PC-9 (cell line): ENCODE measurements around the gene TRIM24. TPM values are rescaled to one million over a fixed set of nuclear protein-coding genes. Genes with fewer than 3 reads are reported as not detected.

Experiments
- BruUV-seq: library from RNA; stranded (reverse); fragments of 400-500 nt; replicated peaks from 2 replicates; lab custom pipeline; 2021; lab: Mats Ljungman, UMichigan
- CTCF ChIA-PET: fragments of 300-600 bp; sonication (Branson Sonifier 250); formaldehyde crosslinking; loops from one replicate; lab custom pipeline; 2022; ENCODE audit warnings: antibody characterized with exemption; lab: Charles Lee
- POLR2A ChIA-PET: fragments of 300-600 bp; sonication (Branson Sonifier 250); formaldehyde crosslinking; loops from one replicate; lab custom pipeline; 2022; ENCODE audit warnings: antibody characterized with exemption; ENCODE audit not compliant: unreplicated experiment; lab: Charles Lee
- DNase-seq, 2 experiments: peaks; one replicate each; pipeline versions ENCODE4 v3.0.0 to v3.0.0-alpha.2; 2015 to 2022; ENCODE audit warnings: mixed read lengths in 1 of 2
- H2AFZ ChIP-seq: fragments of 200-600 bp; sonication (generic); 2 replicates; pipeline ENCODE4 v1.8.1; 2017; ENCODE audit warnings: antibody characterized with exemption
- H3F3A ChIP-seq: fragments of 200-600 bp; sonication (generic); 2 replicates; pipeline ENCODE4 v1.8.1; 2017; ENCODE audit warnings: antibody characterized with exemption, mild to moderate bottlenecking, low read depth; ENCODE audit not compliant: insufficient read depth
- H3K27ac ChIP-seq: fragments of 200-600 bp; sonication (generic); 2 replicates; pipeline ENCODE4 v1.6.1; 2016; ENCODE audit warnings: mixed run types
- H3K27me3 ChIP-seq: fragments of 200-600 bp; sonication (generic); 2 replicates; pipeline ENCODE4 v1.6.1; 2016; ENCODE audit warnings: low read depth, mixed run types; ENCODE audit not compliant: insufficient read depth
- H3K36me3 ChIP-seq: fragments of 200-600 bp; sonication (generic); 2 replicates; pipeline ENCODE4 v1.6.1; 2016; ENCODE audit warnings: low read depth, mixed run types
- H3K4me1 ChIP-seq: fragments of 200-600 bp; sonication (generic); replicated peaks from 2 replicates; pipeline ENCODE4 v1.6.1; 2016; ENCODE audit warnings: mixed run types; ENCODE audit not compliant: insufficient read depth
- H3K4me2 ChIP-seq: fragments of 200-600 bp; sonication (generic); 2 replicates; pipeline ENCODE4 v1.6.1; 2017; ENCODE audit warnings: mixed run types
- H3K4me3 ChIP-seq: fragments of 200-600 bp; sonication (generic); 2 replicates; pipeline ENCODE4 v1.6.1; 2016; ENCODE audit warnings: mixed run types
- H3K79me2 ChIP-seq: fragments of 200-600 bp; sonication (generic); 2 replicates; pipeline ENCODE4 v1.6.1; 2017; ENCODE audit warnings: low read depth, mixed run types
- H3K9me2 ChIP-seq: fragments of 200-600 bp; sonication (generic); 2 replicates; pipeline ENCODE4 v1.8.1; 2017; ENCODE audit warnings: mild to moderate bottlenecking; ENCODE audit not compliant: insufficient read depth
- H3K9me3 ChIP-seq: fragments of 200-600 bp; sonication (generic); 2 replicates; pipeline ENCODE4 v1.8.1; 2016; ENCODE audit warnings: low read depth; ENCODE audit not compliant: insufficient read depth
- H4K20me1 ChIP-seq: fragments of 200-600 bp; sonication (generic); 2 replicates; pipeline ENCODE4 v1.8.1; 2017; ENCODE audit not compliant: insufficient read depth
- CTCF ChIP-seq: fragments of 200-600 bp; sonication (generic); conservative IDR thresholded peaks from 2 replicates; pipeline ENCODE4 v1.6.1; 2017; ENCODE audit warnings: mixed run types, antibody characterized with exemption, mild to moderate bottlenecking, moderate library complexity
- EZH2 ChIP-seq: fragments of 200-600 bp; sonication (generic); IDR thresholded peaks from 2 replicates; pipeline ENCODE4 v1.8.0; 2017; ENCODE audit warnings: antibody characterized with exemption, low read depth
- intact Hi-C: fragments of 100-400 bp; cut with micrococcal nuclease; formaldehyde crosslinking; loops from one replicate; pipeline ENCODE4 v1.10.0; 2022; ENCODE audit not compliant: unreplicated experiment
- total RNA-seq: library from RNA; stranded (reverse); gene quantifications from 2 replicates; pipeline ENCODE4 v1.2.3, GENCODE V29; 2021

TRIM24 gene
- total RNA-seq, 1 experiment from 2014 or later, result 20.5 TPM

GRCh38 chr7:138618933-138619332, 158.9 kb downstream of the TRIM24 start:
- Histone ChIP-seq H3K4me2 (no peak overlapping the region), H3K79me2 (no peaks in the 10 kb centered on the region), H3K27ac (no peak overlapping the region), H3K9me2 (no peaks in the 10 kb centered on the region), H3K36me3 (no peaks in the 10 kb centered on the region), H3K4me1 (no peaks in the 10 kb centered on the region), H3K27me3 (no peaks in the 10 kb centered on the region), H3F3A (no peaks in the 10 kb centered on the region), H2AFZ (no peak overlapping the region), H3K9me3 (no peaks in the 10 kb centered on the region), H3K4me3 (no peak overlapping the region), H4K20me1 (no peaks in the 10 kb centered on the region)
- TF ChIP-seq EZH2 (no peak), CTCF (no peak)
- no TSS peak for BruUV-seq
- ChIA-PET POLR2A (no interaction called here), CTCF (no interaction called here)
- intact Hi-C loops, result no loop called here
- DNase-seq, result peak in 1 of 2 experiments; percentile 13

- Histone ChIP-seq H3K9me3 (no peaks in the 10 kb centered on the region), H3K4me1 (no peaks in the 10 kb centered on the region), H3K4me3 (no peak overlapping the region), H3K4me2 (no peak overlapping the region), H3K27me3 (no peaks in the 10 kb centered on the region), H3K9me2 (no peaks in the 10 kb centered on the region), H3K27ac (no peak overlapping the region), H3F3A (no peaks in the 10 kb centered on the region; the same call in 1 of the 2 replicates), H2AFZ (no peak overlapping the region), H3K79me2 (no peaks in the 10 kb centered on the region), H3K36me3 (no peaks in the 10 kb centered on the region), H4K20me1 (no peaks in the 10 kb centered on the region)
- no TSS peak for BruUV-seq
- POLR2A ChIA-PET, result no interaction called here
- CTCF ChIA-PET, result no interaction called here
- peak in 1 of 2 experiments; percentile 26 for DNase-seq
- intact Hi-C loops, result no loop called here
- TF ChIP-seq CTCF (no peak), EZH2 (no peak)
Measured at GRCh38 chr7:138622841-138623240, 162.8 kb downstream of the TRIM24 start.

GRCh38 chr7:138625084-138625848, 165.2 kb downstream of the TRIM24 start:
- intact Hi-C loops, result no loop called here
- Histone ChIP-seq H3K4me1 (no peaks in the 10 kb centered on the region), H3F3A (no peaks in the 10 kb centered on the region; the same call in 1 of the 2 replicates), H3K27ac (no peak overlapping the region), H3K27me3 (no peaks in the 10 kb centered on the region), H3K9me3 (no peaks in the 10 kb centered on the region), H3K36me3 (no peaks in the 10 kb centered on the region), H4K20me1 (no peaks in the 10 kb centered on the region), H2AFZ (no peak overlapping the region), H3K79me2 (no peaks in the 10 kb centered on the region), H3K4me2 (no peak overlapping the region), H3K4me3 (no peak overlapping the region), H3K9me2 (no peaks in the 10 kb centered on the region)
- TF ChIP-seq CTCF (no peak), EZH2 (no peak)
- ChIA-PET CTCF (no interaction called here), POLR2A (no interaction called here)
- DNase-seq, result peak in 1 of 2 experiments; percentile 32
- BruUV-seq, result no TSS peak
